SJSA1 (cell line): ENCODE measurements around the gene RNF213. TPM values are rescaled to one million over a fixed set of nuclear protein-coding genes. Genes with fewer than 3 reads are reported as not detected.

ENCODE experiments used
- DNase-seq, 2 experiments: peaks; one replicate each; pipeline ENCODE4 v3.0.0-alpha.2; 2015 to 2020; ENCODE audit warnings: low spot score in 2 of 2, low read depth in 1 of 2
- H3K27ac ChIP-seq: fragments of 250-450 bp; sonication (Bioruptor Pico); 2 replicates; pipeline ENCODE4 v1.5.1; 2020; ENCODE audit warnings: mild to moderate bottlenecking, moderate library complexity
- H3K27me3 ChIP-seq: fragments of 250-450 bp; sonication (Bioruptor Pico); replicated peaks from 2 replicates; pipeline ENCODE4 v1.5.1; 2020; ENCODE audit warnings: mild to moderate bottlenecking, moderate library complexity
- H3K36me3 ChIP-seq: fragments of 250-450 bp; sonication (Bioruptor Pico); 2 replicates; pipeline ENCODE4 v1.5.1; 2020; ENCODE audit warnings: mild to moderate bottlenecking
- H3K4me1 ChIP-seq: fragments of 250-450 bp; sonication (Bioruptor Pico); replicated peaks from 2 replicates; pipeline ENCODE4 v1.6.1; 2021; ENCODE audit warnings: mild to moderate bottlenecking
- H3K4me3 ChIP-seq: fragments of 250-450 bp; sonication (Bioruptor Pico); 2 replicates; pipeline ENCODE4 v1.5.1; 2020; ENCODE audit warnings: mild to moderate bottlenecking
- H3K9me3 ChIP-seq: fragments of 250-450 bp; sonication (Bioruptor Pico); replicated peaks from 2 replicates; pipeline ENCODE4 v1.5.1; 2020; ENCODE audit warnings: mild to moderate bottlenecking
- total RNA-seq: library from RNA; depleted of rRNA; stranded (reverse); fragments of >200 nt; shearing (Covaris generic); gene quantifications from 2 replicates; pipeline ENCODE4 v1.2.3, GENCODE V29; 2014

The RNF213 gene
- total RNA-seq, 1 experiment from 2014 or later, result 49.8 TPM

DNA sequence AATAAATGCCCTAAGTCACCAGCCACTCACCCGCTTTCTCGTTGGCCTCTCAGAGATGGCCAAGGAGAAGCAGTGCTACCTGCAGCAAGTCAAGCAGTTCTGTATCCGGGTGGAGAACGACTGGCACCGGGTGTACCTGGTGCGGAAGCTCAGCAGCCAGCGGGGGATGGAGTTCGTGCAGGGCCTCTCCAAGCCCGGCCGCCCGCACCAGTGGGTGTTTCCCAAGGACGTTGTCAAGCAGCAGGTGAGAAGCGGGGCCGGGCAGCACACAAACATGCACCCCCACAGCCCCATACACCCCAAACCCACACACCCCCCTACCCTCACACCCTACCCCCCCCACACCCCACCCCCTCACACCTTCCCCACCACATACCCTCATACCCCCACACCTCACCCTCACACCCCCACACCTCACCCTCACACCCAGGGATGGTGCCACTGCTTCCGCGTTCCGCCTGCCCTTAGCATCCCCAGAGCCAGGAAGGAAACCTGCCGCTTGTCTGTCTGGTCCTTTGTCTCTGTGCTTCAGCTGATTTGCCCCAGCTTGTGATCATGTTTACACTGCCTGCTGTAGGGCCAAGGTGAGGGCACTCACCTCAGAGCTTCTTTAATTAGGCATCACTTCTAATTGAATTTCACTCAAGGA is 112.4 kb downstream of the RNF213 start:
- DNase-seq, result no peak
- H3K4me1 ChIP-seq, result no peaks in the 10 kb centered on the region
- no peak overlapping the region for H3K4me3 ChIP-seq
- no peaks in the 10 kb centered on the region for H3K9me3 ChIP-seq
- H3K36me3 ChIP-seq, result peaks cover 90% of the 10 kb centered on the region
- H3K27ac ChIP-seq, result no peak overlapping the region
- no peaks in the 10 kb centered on the region for H3K27me3 ChIP-seq

- Histone ChIP-seq H3K9me3 (no peaks in the 10 kb centered on the region), H3K27me3 (no peaks in the 10 kb centered on the region), H3K4me1 (no peaks in the 10 kb centered on the region), H3K27ac (no peak overlapping the region), H3K36me3 (peaks cover 90% of the 10 kb centered on the region), H3K4me3 (no peak overlapping the region)
- DNase-seq, result no peak
Measured at GRCh38 chr17:80374039-80374731, 113.5 kb downstream of the RNF213 start.

- no peaks in the 10 kb centered on the region for H3K9me3 ChIP-seq
- no peak overlapping the region for H3K4me3 ChIP-seq
- no peak for DNase-seq
- H3K36me3 ChIP-seq, result peaks cover 90% of the 10 kb centered on the region
- no peak overlapping the region for H3K27ac ChIP-seq
- no peaks in the 10 kb centered on the region for H3K27me3 ChIP-seq
- no peaks in the 10 kb centered on the region for H3K4me1 ChIP-seq
Measured at GRCh38 chr17:80374732-80375585, 114.3 kb downstream of the RNF213 start.

DNA sequence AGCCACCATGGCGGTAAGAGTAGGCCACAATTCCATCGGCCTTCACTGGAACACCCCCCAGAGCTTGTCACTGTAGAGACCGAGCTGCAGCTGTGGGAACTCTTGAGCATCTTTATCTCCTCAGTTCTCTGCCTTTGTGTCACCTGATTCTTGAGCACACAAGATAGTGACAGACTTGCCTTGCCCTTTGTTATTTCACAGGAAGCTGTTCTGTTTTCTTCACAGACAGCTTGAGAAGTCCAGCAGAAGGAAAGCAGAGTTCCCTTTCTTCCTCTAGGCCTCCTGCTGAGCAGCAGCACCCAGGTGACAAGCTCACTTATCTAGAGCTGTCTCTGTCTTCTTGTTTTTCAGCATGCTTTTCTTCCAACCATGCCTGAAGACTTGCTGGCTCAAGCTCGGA is 115.9 kb downstream of the RNF213 start:
- no peak for DNase-seq
- Histone ChIP-seq H3K27me3 (no peaks in the 10 kb centered on the region), H3K27ac (no peak overlapping the region), H3K4me1 (no peaks in the 10 kb centered on the region), H3K4me3 (no peak overlapping the region), H3K9me3 (no peaks in the 10 kb centered on the region), H3K36me3 (peaks cover 92% of the 10 kb centered on the region)

GRCh38 chr17:80377798-80378197 is 117.1 kb downstream of the RNF213 start:
- no peak for DNase-seq
- Histone ChIP-seq H3K27ac (no peak overlapping the region), H3K4me1 (no peaks in the 10 kb centered on the region), H3K36me3 (peaks cover 92% of the 10 kb centered on the region), H3K27me3 (no peaks in the 10 kb centered on the region), H3K4me3 (no peak overlapping the region), H3K9me3 (no peaks in the 10 kb centered on the region)

- no peak overlapping the region for H3K4me3 ChIP-seq
- no peaks in the 10 kb centered on the region for H3K27me3 ChIP-seq
- no peaks in the 10 kb centered on the region for H3K9me3 ChIP-seq
- no peak overlapping the region for H3K27ac ChIP-seq
- peaks cover 4% of the 10 kb centered on the region for H3K4me1 ChIP-seq
- H3K36me3 ChIP-seq, result peaks cover 95% of the 10 kb centered on the region
- no peak for DNase-seq
Measured at GRCh38 chr17:80379348-80379747, 118.7 kb downstream of the RNF213 start.

GRCh38 chr17:80380068-80380467 is 119.4 kb downstream of the RNF213 start:
- H3K4me1 ChIP-seq, result peaks cover 11% of the 10 kb centered on the region
- no peak for DNase-seq
- H3K9me3 ChIP-seq, result no peaks in the 10 kb centered on the region
- peaks cover 95% of the 10 kb centered on the region for H3K36me3 ChIP-seq
- no peaks in the 10 kb centered on the region for H3K27me3 ChIP-seq
- no peak overlapping the region for H3K27ac ChIP-seq
- no peak overlapping the region for H3K4me3 ChIP-seq

GRCh38 chr17:80380555-80381002 is 119.9 kb downstream of the RNF213 start:
- H3K9me3 ChIP-seq, result no peaks in the 10 kb centered on the region
- no peak overlapping the region for H3K4me3 ChIP-seq
- H3K36me3 ChIP-seq, result peaks cover 98% of the 10 kb centered on the region
- no peaks in the 10 kb centered on the region for H3K27me3 ChIP-seq
- no peak for DNase-seq
- H3K4me1 ChIP-seq, result peaks cover 15% of the 10 kb centered on the region
- no peak overlapping the region for H3K27ac ChIP-seq

- H3K9me3 ChIP-seq, result no peaks in the 10 kb centered on the region
- no peak overlapping the region for H3K27ac ChIP-seq
- H3K4me1 ChIP-seq, result peaks cover 15% of the 10 kb centered on the region
- no peaks in the 10 kb centered on the region for H3K27me3 ChIP-seq
- H3K4me3 ChIP-seq, result no peak overlapping the region
- no peak for DNase-seq
- H3K36me3 ChIP-seq, result peaks cover 98% of the 10 kb centered on the region
Measured at GRCh38 chr17:80381416-80381923, 120.8 kb downstream of the RNF213 start.

- no peaks in the 10 kb centered on the region for H3K9me3 ChIP-seq
Measured at GRCh38 chr17:80382446-80382845, 121.8 kb downstream of the RNF213 start.

DNA sequence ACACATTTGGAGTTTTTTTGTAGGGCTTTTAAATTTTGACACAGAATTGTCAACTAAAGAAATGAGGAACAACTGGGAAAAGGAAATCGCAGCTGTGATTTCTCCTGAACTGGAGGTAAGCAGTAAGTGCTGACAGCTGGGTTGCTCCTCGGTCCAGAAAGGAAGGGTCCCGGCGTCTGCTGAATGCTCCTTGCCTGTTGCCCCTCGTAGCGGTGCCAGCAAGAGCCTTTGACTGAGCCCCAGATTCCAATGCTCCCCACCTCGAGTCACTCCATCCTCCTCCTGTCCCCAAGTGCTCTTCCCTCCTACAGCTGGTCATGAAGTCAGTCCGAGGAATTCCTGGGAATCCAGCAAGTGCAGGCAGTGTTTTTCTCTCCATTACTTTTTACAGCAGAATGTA is 122.3 kb downstream of the RNF213 start:
- Histone ChIP-seq H3K4me3 (no peak overlapping the region), H3K4me1 (peaks cover 15% of the 10 kb centered on the region), H3K9me3 (no peaks in the 10 kb centered on the region), H3K36me3 (peaks cover 96% of the 10 kb centered on the region), H3K27ac (no peak overlapping the region), H3K27me3 (no peaks in the 10 kb centered on the region)
- DNase-seq, result no peak

More at GRCh38 chr17:80382446-80382845, 121.8 kb downstream of the RNF213 start:
- H3K27me3 ChIP-seq, result no peaks in the 10 kb centered on the region
- peaks cover 15% of the 10 kb centered on the region for H3K4me1 ChIP-seq
- peaks cover 98% of the 10 kb centered on the region for H3K36me3 ChIP-seq
- no peak overlapping the region for H3K27ac ChIP-seq
- DNase-seq, result no peak
- H3K4me3 ChIP-seq, result no peak overlapping the region

- Histone ChIP-seq H3K4me3 (no peak overlapping the region), H3K9me3 (no peaks in the 10 kb centered on the region), H3K4me1 (peaks cover 15% of the 10 kb centered on the region), H3K36me3 (peaks cover 96% of the 10 kb centered on the region), H3K27me3 (no peaks in the 10 kb centered on the region), H3K27ac (peak overlapping the region; percentile 9)
- no peak for DNase-seq
Measured at GRCh38 chr17:80384078-80384960, 123.7 kb downstream of the RNF213 start.

- no peak for DNase-seq
- peaks cover 96% of the 10 kb centered on the region for H3K36me3 ChIP-seq
- H3K27ac ChIP-seq, result no peak overlapping the region
- no peaks in the 10 kb centered on the region for H3K9me3 ChIP-seq
- peaks cover 15% of the 10 kb centered on the region for H3K4me1 ChIP-seq
- no peaks in the 10 kb centered on the region for H3K27me3 ChIP-seq
- H3K4me3 ChIP-seq, result no peak overlapping the region
Measured at GRCh38 chr17:80385046-80385445, 124.4 kb downstream of the RNF213 start.
